Sigmoid colon (tissue), 4 donors: ENCODE results near the gene GPR160.

ENCODE experiments used
- EP300 ChIP-seq, 4 donors: sonication (generic); formaldehyde crosslinking; IDR thresholded peaks; one replicate each; pipeline ENCODE4 v1.6.1; 2017; ENCODE audit warnings: antibody characterized with exemption in 4 of 4
- POLR2A ChIP-seq, 2 donors: fragments of 450-650 bp; IDR thresholded peaks; one replicate each; pipeline ENCODE4 v1.6.1; 2016; ENCODE audit warnings: antibody characterized with exemption in 2 of 2, mild to moderate bottlenecking in 2 of 2, moderate library complexity in 2 of 2
- POLR2AphosphoS5 ChIP-seq, 4 donors: sonication (generic); formaldehyde crosslinking; IDR thresholded peaks; one replicate each; pipeline ENCODE4 v1.6.1; 2017; ENCODE audit warnings: antibody characterized with exemption in 4 of 4
- TF ChIP-seq, protein P1 (sequence below), 4 experiments: fragments of 450-650 bp in 3 of 4; fragments of 200-600 bp in 1 of 4; IDR thresholded peaks; one replicate each; pipeline ENCODE4 v1.5.1; 2016 to 2019; ENCODE audit warnings: antibody characterized with exemption in 4 of 4, mild to moderate bottlenecking in 3 of 4, moderate library complexity in 2 of 4

DNA sequence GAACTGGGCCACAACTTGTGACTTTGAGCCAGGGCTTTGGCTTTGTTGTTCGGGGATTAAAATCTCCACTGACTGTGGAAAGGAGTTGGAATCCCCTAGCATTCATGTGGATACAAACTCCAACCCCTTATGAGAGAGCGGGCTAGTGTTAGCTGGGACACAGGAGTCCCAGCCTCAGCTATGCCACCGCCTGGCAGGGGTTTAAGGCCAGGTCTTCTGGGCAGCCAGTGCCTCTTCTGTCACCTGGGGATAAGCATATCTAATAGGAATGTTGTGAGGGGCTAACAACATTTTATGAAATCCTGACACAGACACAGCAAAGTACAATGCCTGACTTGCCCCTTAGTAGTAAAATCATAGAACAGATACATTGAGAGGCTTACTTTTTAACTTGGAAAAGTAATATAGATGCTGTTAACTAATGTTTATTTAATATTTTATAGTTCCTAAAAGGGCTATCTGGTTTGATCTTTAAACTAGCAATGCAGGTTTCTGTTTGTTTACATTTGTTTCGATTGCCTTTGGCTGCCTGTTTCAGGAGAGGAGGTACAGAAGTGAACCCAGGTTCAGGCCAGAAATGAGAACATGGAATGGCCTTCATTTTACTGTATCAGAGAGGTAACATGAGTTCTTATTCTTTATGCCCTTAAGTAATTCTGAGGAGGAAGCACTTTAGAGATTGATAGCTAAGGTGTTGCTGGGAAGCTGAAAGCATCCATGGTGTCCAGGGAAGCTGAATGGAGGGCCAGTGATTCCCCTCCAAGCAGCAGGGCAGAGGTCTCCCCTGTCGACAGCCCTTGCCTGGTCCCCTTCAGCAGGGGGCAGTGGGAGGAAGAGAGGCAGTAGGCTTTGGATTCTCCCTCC is 8.7 kb downstream of the GPR160 start:
- TF ChIP-seq, protein P1, sequence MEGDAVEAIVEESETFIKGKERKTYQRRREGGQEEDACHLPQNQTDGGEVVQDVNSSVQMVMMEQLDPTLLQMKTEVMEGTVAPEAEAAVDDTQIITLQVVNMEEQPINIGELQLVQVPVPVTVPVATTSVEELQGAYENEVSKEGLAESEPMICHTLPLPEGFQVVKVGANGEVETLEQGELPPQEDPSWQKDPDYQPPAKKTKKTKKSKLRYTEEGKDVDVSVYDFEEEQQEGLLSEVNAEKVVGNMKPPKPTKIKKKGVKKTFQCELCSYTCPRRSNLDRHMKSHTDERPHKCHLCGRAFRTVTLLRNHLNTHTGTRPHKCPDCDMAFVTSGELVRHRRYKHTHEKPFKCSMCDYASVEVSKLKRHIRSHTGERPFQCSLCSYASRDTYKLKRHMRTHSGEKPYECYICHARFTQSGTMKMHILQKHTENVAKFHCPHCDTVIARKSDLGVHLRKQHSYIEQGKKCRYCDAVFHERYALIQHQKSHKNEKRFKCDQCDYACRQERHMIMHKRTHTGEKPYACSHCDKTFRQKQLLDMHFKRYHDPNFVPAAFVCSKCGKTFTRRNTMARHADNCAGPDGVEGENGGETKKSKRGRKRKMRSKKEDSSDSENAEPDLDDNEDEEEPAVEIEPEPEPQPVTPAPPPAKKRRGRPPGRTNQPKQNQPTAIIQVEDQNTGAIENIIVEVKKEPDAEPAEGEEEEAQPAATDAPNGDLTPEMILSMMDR (IDR thresholded peaks at IDR 0.05): no peak
- TF ChIP-seq POLR2A (IDR thresholded peaks at IDR 0.05) (no peak), EP300 (IDR thresholded peaks at IDR 0.05) (no peak), POLR2AphosphoS5 (IDR thresholded peaks at IDR 0.05) (no peak)
